ENCODE data around the gene ANKRD20A1.
"Not testable (repeated sequence)": the region's sequence is repeated elsewhere in the genome, so short reads cannot be mapped to it uniquely, and the experiment has no call there.

ANKRD20A1 gene

DNA sequence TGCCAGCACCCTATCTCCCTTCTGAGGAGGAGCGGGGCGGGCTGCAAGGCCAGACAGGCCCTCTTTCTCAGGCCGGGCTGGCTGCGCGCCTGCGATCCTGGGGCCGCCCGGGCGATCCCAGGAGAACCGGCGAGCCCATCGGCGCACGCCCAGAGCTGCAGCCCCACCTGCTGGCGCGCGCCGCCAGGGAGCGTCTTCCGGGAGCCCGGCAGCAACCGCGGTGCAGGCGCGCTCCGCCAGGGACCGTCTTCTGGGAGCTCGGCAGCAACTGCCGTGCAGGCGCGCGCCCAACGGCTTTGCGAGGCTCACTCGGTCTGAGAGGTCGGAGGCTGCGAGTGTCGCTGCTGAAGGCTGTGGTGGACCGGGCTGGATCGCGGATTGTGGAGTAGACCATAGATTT, at the start of gene ANKRD20A1:
Gene ANKRD20A1 (plus strand): TSS at position 61 of the 400 bp plus-strand sequence. CDS start 496 bp downstream, outside the sequence.
- not testable (repeated sequence) for DNase-seq (ENCODE audit: low spot score)

DNA sequence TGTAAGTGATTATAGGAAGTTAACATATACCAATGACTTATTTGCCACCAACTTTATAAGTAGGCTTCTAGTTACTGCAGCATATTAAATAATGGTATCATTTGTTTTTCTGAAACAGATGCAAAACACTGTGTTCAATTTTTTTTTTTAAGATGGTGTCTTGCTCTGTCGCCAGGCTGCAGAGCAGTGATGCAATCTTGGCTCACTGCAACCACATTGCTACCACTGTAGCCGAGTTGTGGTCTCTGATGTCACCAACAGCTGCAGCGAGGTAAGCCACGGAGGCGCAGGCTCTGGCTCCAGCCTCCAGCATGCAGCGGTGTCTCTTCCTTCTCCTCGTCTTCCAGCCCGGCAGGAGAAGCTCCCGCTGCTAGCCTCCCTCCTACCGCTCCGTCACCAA, 26.6 kb upstream of the ANKRD20A1 start:
- not testable (repeated sequence) for DNase-seq (ENCODE audit: low spot score)
